Peyer's patch (tissue), 4 donors: Measurements from ENCODE around the gene FZR1. TPM values are rescaled to one million over a fixed set of nuclear protein-coding genes. Genes with fewer than 3 reads are reported as not detected.

Experiments used
- DNase-seq, 3 donors: peaks; one replicate each; pipeline ENCODE4 v3.0.0-alpha.2; 2017 to 2019
- H3K27ac ChIP-seq, 4 donors: fragments of 200-600 bp; sonication (generic); one replicate each; pipeline ENCODE4 v1.5.1; 2016 to 2019
- H3K27me3 ChIP-seq, 2 donors: fragments of 200-600 bp; sonication (generic); one replicate each; pipeline ENCODE4 v1.5.1; 2019
- H3K36me3 ChIP-seq, 3 donors: fragments of 200-600 bp; sonication (generic); one replicate each; pipeline ENCODE4 v1.5.1; 2016 to 2019
- H3K4me1 ChIP-seq, 4 donors: fragments of 200-600 bp; sonication (generic); one replicate each; pipeline ENCODE4 v1.5.1; 2016 to 2019
- H3K4me3 ChIP-seq, 4 donors: fragments of 200-600 bp; sonication (generic); 1 replicate in 3 of 4; 2 replicates in 1 of 4; pipeline ENCODE4 v1.5.1; 2016 to 2019; ENCODE audit warnings: mild to moderate bottlenecking in 1 of 4
- H3K9me3 ChIP-seq, 4 donors: fragments of 200-600 bp; sonication (generic); one replicate each; pipeline ENCODE4 v1.5.1; 2016 to 2019; ENCODE audit warnings: mild to moderate bottlenecking in 1 of 4
- POLR2A ChIP-seq, 2 donors: fragments of 450-650 bp; IDR thresholded peaks; one replicate each; pipeline ENCODE4 v1.5.1; 2017; ENCODE audit warnings: antibody characterized with exemption in 2 of 2, mild to moderate bottlenecking in 2 of 2, moderate library complexity in 2 of 2
- total RNA-seq, 4 donors: library from RNA; depleted of rRNA; stranded (reverse); fragments of >200 nt; gene quantifications; one replicate each; pipeline ENCODE4 v1.1.0, GENCODE V29; 2016
- TF ChIP-seq, protein P1 (sequence below), 6 experiments: fragments of 450-650 bp in 4 of 6; fragments of 200-600 bp in 2 of 6; sonication (generic) in 1 of 6; IDR thresholded peaks; one replicate each; pipeline ENCODE4 v1.5.1; 2017 to 2019; ENCODE audit warnings: antibody characterized with exemption in 6 of 6, mild to moderate bottlenecking in 3 of 6, moderate library complexity in 1 of 6

Gene FZR1
- total RNA-seq, result 10 to 100 TPM; 24.8 to 75.1 (median 38.7) TPM

DNA sequence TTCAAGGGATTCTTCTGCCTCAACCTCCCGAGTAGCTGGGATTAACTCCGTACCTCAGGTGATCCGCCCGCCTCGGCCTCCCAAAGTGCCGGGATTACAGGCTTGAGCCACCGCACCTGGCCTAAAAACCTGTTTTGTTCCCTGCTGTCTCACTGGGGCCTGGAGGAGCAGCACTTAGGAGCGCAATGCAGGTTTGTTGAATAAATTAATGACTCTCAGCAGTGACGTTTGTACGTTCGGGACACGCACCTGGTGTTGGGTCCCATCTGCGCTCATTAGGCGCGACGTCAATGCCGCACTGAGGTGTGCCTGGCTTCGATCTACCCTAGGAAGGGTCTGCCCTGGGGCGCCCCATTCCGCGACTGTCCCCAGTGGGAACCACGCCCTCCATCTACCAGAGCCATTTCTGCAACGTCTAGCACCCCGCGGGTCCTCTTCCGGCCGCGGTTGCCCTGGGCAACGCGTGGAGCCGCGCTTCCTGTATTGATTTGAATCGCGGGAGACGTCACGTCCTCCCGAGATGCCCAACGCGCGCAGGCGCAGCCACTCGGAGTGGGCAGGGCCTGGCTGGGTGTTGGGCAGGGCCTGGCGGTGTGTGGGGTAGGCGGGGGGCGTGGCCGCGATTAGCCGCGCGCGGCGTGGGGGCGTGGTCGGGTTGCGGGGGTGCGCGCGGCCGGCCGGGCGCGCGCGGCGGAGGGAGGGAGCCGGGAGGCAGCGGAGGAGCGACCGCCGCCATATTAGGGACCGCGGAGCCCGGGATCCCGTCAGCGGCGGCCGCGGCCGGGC, at the start of gene FZR1:
Gene FZR1 (plus strand): TSS at position 714 of the 786 bp plus-strand sequence. CDS start 16,679 bp downstream, outside the sequence.
- Histone ChIP-seq H3K36me3 (peaks cover 0 to 17% (median 0%) of the 10 kb centered on the region in 3 donors), H3K4me3 (peak within 1 kb of the TSS; percentile 88 to 100 (median 97)), H3K9me3 (no peaks in the 10 kb centered on the region), H3K27ac (peak within 1 kb of the TSS; percentile 87 to 95 (median 90)), H3K27me3 (no peaks in the 10 kb centered on the region), H3K4me1 (peaks cover 0 to 25% (median 9%) of the 10 kb centered on the region in 4 donors)
- TF ChIP-seq, protein P1, sequence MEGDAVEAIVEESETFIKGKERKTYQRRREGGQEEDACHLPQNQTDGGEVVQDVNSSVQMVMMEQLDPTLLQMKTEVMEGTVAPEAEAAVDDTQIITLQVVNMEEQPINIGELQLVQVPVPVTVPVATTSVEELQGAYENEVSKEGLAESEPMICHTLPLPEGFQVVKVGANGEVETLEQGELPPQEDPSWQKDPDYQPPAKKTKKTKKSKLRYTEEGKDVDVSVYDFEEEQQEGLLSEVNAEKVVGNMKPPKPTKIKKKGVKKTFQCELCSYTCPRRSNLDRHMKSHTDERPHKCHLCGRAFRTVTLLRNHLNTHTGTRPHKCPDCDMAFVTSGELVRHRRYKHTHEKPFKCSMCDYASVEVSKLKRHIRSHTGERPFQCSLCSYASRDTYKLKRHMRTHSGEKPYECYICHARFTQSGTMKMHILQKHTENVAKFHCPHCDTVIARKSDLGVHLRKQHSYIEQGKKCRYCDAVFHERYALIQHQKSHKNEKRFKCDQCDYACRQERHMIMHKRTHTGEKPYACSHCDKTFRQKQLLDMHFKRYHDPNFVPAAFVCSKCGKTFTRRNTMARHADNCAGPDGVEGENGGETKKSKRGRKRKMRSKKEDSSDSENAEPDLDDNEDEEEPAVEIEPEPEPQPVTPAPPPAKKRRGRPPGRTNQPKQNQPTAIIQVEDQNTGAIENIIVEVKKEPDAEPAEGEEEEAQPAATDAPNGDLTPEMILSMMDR (IDR thresholded peaks at IDR 0.05), result peak in 2 of 6 experiments; percentile 4 to 8
- peak; percentile 54 to 78 for TF ChIP-seq POLR2A (IDR thresholded peaks at IDR 0.05)
- DNase-seq, result peak; percentile 99 to 100 (median 100)

DNA sequence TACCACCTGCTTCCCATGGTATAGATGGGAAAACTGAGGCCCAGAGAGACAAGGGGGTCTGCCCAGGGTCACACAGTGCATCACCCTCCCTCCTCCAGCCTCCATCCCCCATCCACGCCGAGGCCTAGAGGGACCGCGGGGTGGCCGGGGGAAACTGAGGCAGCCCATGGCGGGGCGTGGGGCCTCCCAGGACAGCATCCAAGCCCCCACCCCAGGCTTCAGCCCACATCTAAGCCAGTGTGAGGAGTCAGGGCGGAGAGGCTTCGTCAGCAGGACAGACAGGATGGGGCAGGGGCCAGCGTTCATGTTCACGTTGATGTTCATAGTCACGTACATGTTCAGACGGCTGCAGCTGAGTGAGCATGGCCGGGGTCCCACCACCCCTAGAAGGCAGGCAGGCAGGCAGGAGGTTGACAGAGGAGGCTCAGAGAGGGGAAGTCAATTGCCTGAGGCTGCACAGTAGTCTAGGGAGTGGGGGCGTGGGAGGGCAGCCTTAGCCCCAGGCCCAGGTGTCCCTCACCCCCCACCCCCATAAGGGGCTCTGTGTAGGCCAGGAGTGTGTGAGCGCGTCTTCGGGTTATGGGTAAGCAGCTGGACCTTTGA, 49.1 kb upstream of the FZR1 start:
- no peaks in the 10 kb centered on the region for H3K27me3 ChIP-seq
- no peak overlapping the region for H3K4me3 ChIP-seq
- TF ChIP-seq, protein P1 (IDR thresholded peaks at IDR 0.05), result no peak
- no peak for TF ChIP-seq POLR2A (IDR thresholded peaks at IDR 0.05)
- no peak for DNase-seq
- H3K4me1 ChIP-seq, result peaks cover 0 to 32% (median 0%) of the 10 kb centered on the region in 4 donors
- peaks cover 0 to 56% (median 0%) of the 10 kb centered on the region in 3 donors for H3K36me3 ChIP-seq
- no peaks in the 10 kb centered on the region for H3K9me3 ChIP-seq
- H3K27ac ChIP-seq, result peak overlapping the region in 3 of 4 donors; percentile 64 to 86 (median 69)

DNA sequence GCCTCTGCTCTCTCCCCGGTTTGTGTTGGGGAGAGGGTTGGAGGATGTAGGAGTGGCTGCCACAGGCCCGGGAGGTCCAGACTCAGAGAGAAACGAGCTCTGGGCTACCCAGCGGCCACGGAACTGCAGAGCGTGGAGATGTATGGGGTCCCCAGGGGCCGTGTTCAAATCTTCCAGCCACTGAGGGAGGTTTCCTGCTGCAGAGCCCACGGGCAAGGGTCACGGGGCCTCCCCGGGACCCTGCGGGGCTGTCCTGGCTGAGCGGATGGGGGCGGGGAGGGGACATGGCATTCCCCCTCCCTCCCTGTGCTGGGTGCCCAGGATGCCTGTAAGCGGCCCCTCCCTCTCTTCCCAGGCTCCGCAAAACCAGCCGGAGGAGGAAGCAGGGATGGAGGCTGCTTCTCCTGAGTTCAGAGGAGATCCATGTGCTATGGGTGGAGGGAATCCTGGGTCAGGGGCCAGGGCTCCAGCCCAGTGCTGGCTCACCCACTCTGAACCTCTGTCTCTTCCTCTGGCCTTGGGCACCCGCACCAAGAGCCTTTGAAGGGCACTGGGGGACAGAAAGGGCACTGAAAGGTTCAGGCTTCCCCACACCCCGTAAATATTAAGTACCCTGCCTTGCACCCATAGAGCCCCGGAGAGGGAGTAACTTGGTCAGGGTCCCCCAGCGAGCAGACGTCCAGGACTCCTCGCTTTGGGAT, 48.4 kb upstream of the FZR1 start:
- DNase-seq, result no peak
- Histone ChIP-seq H3K27ac (peak overlapping the region in 3 of 4 donors; percentile 64 to 86 (median 69)), H3K27me3 (no peaks in the 10 kb centered on the region), H3K4me1 (peaks cover 0 to 32% (median 0%) of the 10 kb centered on the region in 4 donors), H3K4me3 (no peak overlapping the region), H3K9me3 (no peaks in the 10 kb centered on the region), H3K36me3 (peaks cover 0 to 52% (median 0%) of the 10 kb centered on the region in 3 donors)
- TF ChIP-seq, protein P1 (IDR thresholded peaks at IDR 0.05), result no peak
- no peak for TF ChIP-seq POLR2A (IDR thresholded peaks at IDR 0.05)

DNA sequence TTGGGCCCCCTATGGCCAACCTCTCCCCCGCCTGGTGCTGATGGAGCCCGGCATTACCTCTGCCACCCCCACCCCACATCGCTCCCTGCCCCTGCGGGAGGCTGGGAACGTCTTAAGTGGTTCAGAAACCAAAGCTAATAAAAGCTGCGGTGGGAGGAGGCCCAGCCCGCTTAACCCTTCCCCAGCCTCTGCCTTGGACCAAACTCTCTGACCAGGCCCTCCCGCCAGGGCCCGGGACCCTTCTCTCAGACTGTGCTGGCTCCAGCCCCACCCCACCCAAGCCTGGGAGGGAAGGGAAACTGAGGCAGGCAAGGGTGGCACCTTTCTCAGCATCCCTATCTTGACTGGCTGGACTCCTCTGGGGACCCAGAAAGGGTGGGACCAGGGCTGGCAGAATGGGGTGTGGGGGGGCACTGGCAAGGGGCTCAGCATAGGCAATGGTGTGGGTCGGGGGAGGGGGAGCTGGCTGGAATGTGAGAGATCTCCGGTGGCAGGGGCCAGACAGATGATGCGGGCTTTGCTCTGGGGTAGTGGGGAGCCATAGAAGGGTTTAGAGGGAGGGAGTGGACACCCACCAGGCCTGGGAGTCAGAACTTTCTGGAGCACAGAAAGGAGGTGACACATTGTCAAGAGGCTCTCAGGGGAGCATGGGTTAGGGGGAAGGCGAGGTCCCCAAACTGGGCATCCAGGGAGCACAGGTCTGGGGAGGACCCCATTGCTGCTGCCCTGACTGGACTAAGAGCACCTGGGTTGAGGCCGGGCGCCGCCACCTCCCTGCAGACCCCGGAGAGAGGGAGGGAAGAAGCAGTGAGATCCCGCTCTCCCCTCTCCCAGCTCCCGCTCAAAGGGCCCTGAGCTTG, 47.7 kb upstream of the FZR1 start:
- peak overlapping the region; percentile 43 to 86 (median 66) for H3K27ac ChIP-seq
- H3K4me3 ChIP-seq, result no peak overlapping the region
- peaks cover 0 to 52% (median 0%) of the 10 kb centered on the region in 3 donors for H3K36me3 ChIP-seq
- H3K4me1 ChIP-seq, result peaks cover 0 to 32% (median 0%) of the 10 kb centered on the region in 4 donors
- no peak for TF ChIP-seq POLR2A (IDR thresholded peaks at IDR 0.05)
- TF ChIP-seq, protein P1 (IDR thresholded peaks at IDR 0.05), result no peak
- H3K9me3 ChIP-seq, result no peaks in the 10 kb centered on the region
- no peaks in the 10 kb centered on the region for H3K27me3 ChIP-seq
- DNase-seq, result no peak
